GM10248 (cell line): ENCODE results near the gene ADORA3.

Source experiments
- CTCF ChIA-PET: fragments of 300-600 bp; sonication (Branson Sonifier 250); formaldehyde crosslinking; extraction: SDS; loops from one replicate; lab custom pipeline; 2021; ENCODE audit warnings: antibody characterized with exemption; lab: Yijun Ruan, JAX
- POLR2A ChIA-PET: fragments of 350-650 bp; sonication (Branson Sonifier 250); formaldehyde crosslinking; extraction: SDS; loops from one replicate; lab custom pipeline; 2020; ENCODE audit warnings: antibody characterized with exemption; lab: Yijun Ruan, JAX
- DNase-seq: peaks from one replicate; pipeline ENCODE4 v3.0.0; 2012; ENCODE audit errors: extremely low spot score
- CTCF ChIP-seq: IDR thresholded peaks from 2 replicates; pipeline ENCODE4 v1.5.1; 2012; ENCODE audit warnings: mild to moderate bottlenecking, low read depth; ENCODE audit errors: extremely low read depth, missing control alignments, control extremely low read depth

ADORA3 gene

GRCh38 chr1:111504097-111504496 lies 664 bp upstream of the ADORA3 start:
- no peak for DNase-seq
- no peak for TF ChIP-seq CTCF
- ChIA-PET CTCF (interaction anchor here (1.6 to 2.1 kb wide), 5 partner anchors 22 to 265 kb away, joined by 4 to 10 read pairs (median 6); no protein-coding TSS in a partner anchor), POLR2A (no interaction called here)

DNA sequence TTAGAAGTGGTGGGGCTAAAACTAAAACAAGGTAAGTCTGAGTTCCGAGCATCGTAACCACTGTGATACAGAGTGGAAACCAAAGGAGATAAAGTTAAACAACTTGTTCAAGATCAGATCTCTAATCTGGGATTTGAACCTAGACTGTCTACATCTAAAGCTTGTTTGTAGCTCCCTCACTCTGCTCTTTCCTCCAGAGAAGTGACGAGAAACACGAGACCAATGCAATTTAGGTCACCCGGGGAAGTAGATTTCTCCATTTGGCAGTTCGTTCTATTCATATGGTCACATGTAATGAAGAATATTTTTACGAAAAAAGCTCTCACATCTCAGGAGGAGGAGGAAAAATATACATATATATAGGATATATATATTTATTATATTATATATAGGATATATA lies 1.8 kb downstream of the ADORA3 start:
- ChIA-PET POLR2A (no interaction called here), CTCF (interaction anchor here (1.8 to 8.7 kb wide), 3 partner anchors 15 to 253 kb away, joined by 4 to 75 read pairs (median 8); no protein-coding TSS in a partner anchor)
- no peak for TF ChIP-seq CTCF
- DNase-seq, result no peak

- no peak for TF ChIP-seq CTCF
- DNase-seq, result no peak
- POLR2A ChIA-PET, result interaction anchor here (0.6 kb wide), 3 partner anchors 94 to 925 kb away, joined by 3 to 4 read pairs (median 3); no protein-coding TSS in a partner anchor
- CTCF ChIA-PET, result interaction anchor here (1.2 to 8.7 kb wide), 4 partner anchors 9 to 248 kb away, joined by 5 to 84 read pairs (median 40); no protein-coding TSS in a partner anchor
Measured at GRCh38 chr1:111499026-111499785, 4.2 kb downstream of the ADORA3 start.

GRCh38 chr1:111497592-111497991 lies 5.8 kb downstream of the ADORA3 start:
- CTCF ChIA-PET, result interaction anchor here (0.8 to 8.7 kb wide), 7 partner anchors 10 to 272 kb away, joined by 3 to 84 read pairs (median 5); no protein-coding TSS in a partner anchor
- no peak for TF ChIP-seq CTCF
- POLR2A ChIA-PET, result no interaction called here
- DNase-seq, result no peak

GRCh38 chr1:111496398-111496797 lies 7.0 kb downstream of the ADORA3 start:
- POLR2A ChIA-PET, result interaction anchor here (0.7 kb wide), 1 partner anchor 1066 kb away, joined by 3 read pairs; no protein-coding TSS in a partner anchor
- no peak for TF ChIP-seq CTCF
- CTCF ChIA-PET, result interaction anchor here (0.9 to 8.7 kb wide), 6 partner anchors 10 to 251 kb away, joined by 3 to 84 read pairs (median 8); no protein-coding TSS in a partner anchor

DNA sequence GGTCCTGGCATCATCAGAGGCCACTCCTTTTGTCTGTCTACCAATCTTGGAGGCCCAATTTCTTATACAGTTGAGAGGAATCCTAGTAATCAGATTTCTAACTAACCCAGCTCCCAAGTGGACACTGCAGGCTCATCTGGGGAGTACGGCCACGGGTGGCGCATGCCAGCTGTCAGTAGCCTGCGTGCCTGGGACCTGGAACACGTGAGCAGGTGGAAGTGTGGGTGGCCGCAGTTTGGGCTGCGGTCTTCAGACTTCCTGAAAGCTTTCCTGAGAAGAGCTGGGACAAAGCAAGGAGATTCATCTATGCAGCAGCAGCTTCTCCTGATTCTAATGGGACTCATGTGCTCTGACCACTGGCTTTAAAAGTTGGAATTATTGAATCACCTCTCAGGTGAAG lies 12.4 kb downstream of the ADORA3 start:
- no peak for DNase-seq
- ChIA-PET CTCF (interaction anchor here (1.1 to 2.4 kb wide), 7 partner anchors 9 to 278 kb away, joined by 3 to 19 read pairs (median 6); partner anchors contain the start of gene RAP1A), POLR2A (no interaction called here)
- no peak for TF ChIP-seq CTCF

More at GRCh38 chr1:111496398-111496797, 7.0 kb downstream of the ADORA3 start:
- DNase-seq, result no peak
